ENCODE measurements around the gene ST6GAL2. TPM values are rescaled to one million over a fixed set of nuclear protein-coding genes. Genes with fewer than 3 reads are reported as not detected.

Gene ST6GAL2
- total and polyA plus RNA-seq, 8 donors, result 0.93 to 5.4 (median 4.2) TPM

- TF ChIP-seq CTCF (IDR thresholded peaks at IDR 0.05), result no peak
These were observed 21.9 kb downstream of the ST6GAL2 start for GRCh38 chr2:106864051-106864450.

GRCh38 chr2:106863387-106863786 lies 22.6 kb downstream of the ST6GAL2 start:
- Histone ChIP-seq H3K4me1 (no peaks in the 10 kb centered on the region), H3K9me3 (peaks cover 0 to 10% of the 10 kb centered on the region in 2 donors), H3K27me3 (no peaks in the 10 kb centered on the region), H3K36me3 (no peaks in the 10 kb centered on the region), H3K27ac (no peak overlapping the region), H3K4me3 (no peak overlapping the region)
- no peak for ATAC-seq
- no peak for DNase-seq
- intact Hi-C loops (cut with DNase I), result no loop called here
- TF ChIP-seq CTCF (IDR thresholded peaks at IDR 0.05), result no peak

More at GRCh38 chr2:106864051-106864450, 21.9 kb downstream of the ST6GAL2 start:
- Histone ChIP-seq H3K4me1 (no peaks in the 10 kb centered on the region), H3K27me3 (no peaks in the 10 kb centered on the region), H3K4me3 (no peak overlapping the region), H3K9me3 (peaks cover 0 to 4% of the 10 kb centered on the region in 2 donors), H3K27ac (no peak overlapping the region), H3K36me3 (no peaks in the 10 kb centered on the region)
- DNase-seq (no peak), ATAC-seq (no peak)
- intact Hi-C loops (cut with DNase I), result no loop called here

GRCh38 chr2:106859498-106859897 lies 26.5 kb downstream of the ST6GAL2 start:
- Histone ChIP-seq H3K27ac (no peak overlapping the region), H3K27me3 (no peaks in the 10 kb centered on the region), H3K4me3 (no peak overlapping the region), H3K36me3 (no peaks in the 10 kb centered on the region), H3K9me3 (peaks cover 0 to 10% of the 10 kb centered on the region in 2 donors), H3K4me1 (no peaks in the 10 kb centered on the region)
- DNase-seq (no peak), ATAC-seq (no peak)
- intact Hi-C loops (cut with DNase I), result no loop called here
- TF ChIP-seq CTCF (IDR thresholded peaks at IDR 0.05), result no peak

GRCh38 chr2:106858810-106859209 lies 27.2 kb downstream of the ST6GAL2 start:
- no peak for TF ChIP-seq CTCF (IDR thresholded peaks at IDR 0.05)
- H3K27me3 ChIP-seq, result no peaks in the 10 kb centered on the region
- H3K36me3 ChIP-seq, result no peaks in the 10 kb centered on the region
- ATAC-seq, result no peak
- no peak for DNase-seq
- H3K4me1 ChIP-seq, result no peaks in the 10 kb centered on the region
- intact Hi-C loops (cut with DNase I), result no loop called here
- H3K9me3 ChIP-seq, result peaks cover 0 to 10% of the 10 kb centered on the region in 2 donors
- H3K27ac ChIP-seq, result no peak overlapping the region
- no peak overlapping the region for H3K4me3 ChIP-seq

- Histone ChIP-seq H3K27ac (no peak overlapping the region), H3K9me3 (peaks cover 0 to 10% of the 10 kb centered on the region in 2 donors), H3K27me3 (no peaks in the 10 kb centered on the region), H3K4me3 (no peak overlapping the region), H3K36me3 (no peaks in the 10 kb centered on the region), H3K4me1 (no peaks in the 10 kb centered on the region)
- no peak for DNase-seq
- no peak for TF ChIP-seq CTCF (IDR thresholded peaks at IDR 0.05)
- intact Hi-C loops (cut with DNase I), result no loop called here
- no peak for ATAC-seq
These were observed 28.0 kb downstream of the ST6GAL2 start for GRCh38 chr2:106857882-106858478.

All from left lung (tissue), 10 donors.